SU-DHL-6 (cell line): Measurements from ENCODE around the gene PLD1.

Experiments
- H2AFZ ChIP-seq: fragments of 200-600 bp; sonication (generic); 2 replicates; pipeline ENCODE4 v1.6.1; 2014; ENCODE audit warnings: low read depth, mild to moderate bottlenecking, moderate library complexity, mixed read lengths, antibody characterized with exemption, low read length; ENCODE audit not compliant: severe bottlenecking
- H3F3A ChIP-seq: fragments of 200-600 bp; shearing (Covaris generic); 2 replicates; pipeline ENCODE4 v1.6.0; 2016; ENCODE audit warnings: antibody characterized with exemption, mild to moderate bottlenecking; ENCODE audit not compliant: insufficient read depth
- H3K27ac ChIP-seq: fragments of 200-600 bp; sonication (generic); 2 replicates; pipeline ENCODE4 v1.5.1; 2016; ENCODE audit warnings: low read depth, mild to moderate bottlenecking, low read length, moderate library complexity, mixed read lengths
- H3K27me3 ChIP-seq: fragments of 200-600 bp; sonication (generic), shearing (Covaris generic); 2 replicates; pipeline ENCODE4 v1.6.0; 2014; ENCODE audit warnings: mild to moderate bottlenecking, low read length
- H3K36me3 ChIP-seq: fragments of 200-600 bp; sonication (generic); 2 replicates; pipeline ENCODE4 v1.6.1; 2014; ENCODE audit warnings: mild to moderate bottlenecking, low read length, mixed read lengths
- H3K4me2 ChIP-seq: fragments of 300-600, 200-600 bp; shearing (Covaris generic), sonication (generic); 2 replicates; pipeline ENCODE4 v1.6.0; 2014; ENCODE audit warnings: low read length, low read depth, mild to moderate bottlenecking; ENCODE audit not compliant: poor library complexity, severe bottlenecking
- H3K4me3 ChIP-seq: fragments of 200-600 bp; sonication (generic); 2 replicates; pipeline ENCODE4 v1.5.1; 2014; ENCODE audit warnings: antibody characterized with exemption, low read length, mild to moderate bottlenecking, mixed read lengths; ENCODE audit not compliant: insufficient read depth, poor library complexity, severe bottlenecking
- H3K79me2 ChIP-seq: fragments of 200-600 bp; sonication (generic); 2 replicates; pipeline ENCODE4 v1.6.1; 2014; ENCODE audit warnings: mild to moderate bottlenecking, low read length, moderate library complexity; ENCODE audit not compliant: insufficient read depth
- H3K9ac ChIP-seq: fragments of 200-600 bp; sonication (generic); 2 replicates; pipeline ENCODE4 v1.7.0; 2014; ENCODE audit warnings: mild to moderate bottlenecking, low read length
- H3K9me2 ChIP-seq: fragments of 200-600 bp; sonication (generic); replicated peaks from 2 replicates; pipeline ENCODE4 v1.6.1; 2014; ENCODE audit warnings: low read length; ENCODE audit not compliant: insufficient read depth
- H3K9me3 ChIP-seq: fragments of 200-600 bp; sonication (generic); 2 replicates; pipeline ENCODE4 v1.6.1; 2014; ENCODE audit warnings: low read length, mixed read lengths; ENCODE audit not compliant: insufficient read depth
- H4K20me1 ChIP-seq: fragments of 200-600 bp; sonication (generic); 2 replicates; pipeline ENCODE4 v1.6.1; 2014; ENCODE audit warnings: low read depth, mild to moderate bottlenecking, antibody characterized with exemption, low read length, moderate library complexity, mixed read lengths
- CTCF ChIP-seq: fragments of 200-600 bp; sonication (generic); IDR thresholded peaks from one replicate; pipeline ENCODE4 v1.5.1; 2017; ENCODE audit warnings: antibody characterized with exemption, mild to moderate bottlenecking, low read length, moderate library complexity; ENCODE audit not compliant: insufficient read depth, poor library complexity, severe bottlenecking
- EZH2phosphoT487 ChIP-seq: fragments of 200-600 bp; sonication (generic), shearing (Covaris generic); conservative IDR thresholded peaks from 2 replicates; pipeline ENCODE4 v1.6.1; 2018; ENCODE audit warnings: mild to moderate bottlenecking, antibody characterized with exemption, low read length, moderate library complexity, mixed read lengths

PLD1 gene

GRCh38 chr3:171700653-171701052 is 109.6 kb downstream of the PLD1 start:
- Histone ChIP-seq H3K9me3 (no peaks in the 10 kb centered on the region), H3K9ac (no peak overlapping the region), H3F3A (no peaks in the 10 kb centered on the region), H3K79me2 (no peaks in the 10 kb centered on the region), H2AFZ (no peak overlapping the region), H3K36me3 (no peaks in the 10 kb centered on the region), H3K27me3 (no peaks in the 10 kb centered on the region), H3K27ac (no peak overlapping the region), H3K4me3 (no peak overlapping the region), H3K4me2 (no peak overlapping the region), H3K9me2 (no peaks in the 10 kb centered on the region), H4K20me1 (no peaks in the 10 kb centered on the region)
- TF ChIP-seq EZH2phosphoT487 (no peak), CTCF (no peak)

DNA sequence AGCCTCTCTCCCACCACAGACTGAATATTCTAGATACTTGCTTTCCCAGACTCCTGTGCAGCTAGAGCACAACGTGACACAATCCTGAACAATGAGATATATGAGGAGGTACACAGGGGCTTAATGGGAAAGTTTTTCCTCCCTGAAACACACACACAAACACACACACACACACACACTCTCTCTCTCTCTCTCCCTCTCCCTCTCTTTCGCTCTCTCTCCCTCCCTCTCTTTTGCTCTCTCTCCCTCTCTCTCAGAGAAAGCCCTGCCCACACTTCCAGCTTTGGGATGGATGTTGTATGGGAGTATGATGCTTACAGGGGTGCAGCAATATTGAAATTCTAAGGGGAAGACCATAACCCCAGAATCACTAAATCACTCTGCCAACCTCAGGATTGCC is 110.1 kb downstream of the PLD1 start:
- no peak overlapping the region for H3K4me2 ChIP-seq
- no peaks in the 10 kb centered on the region for H3K79me2 ChIP-seq
- H3K9me2 ChIP-seq, result no peaks in the 10 kb centered on the region
- no peak overlapping the region for H3K27ac ChIP-seq
- H3K4me3 ChIP-seq, result no peak overlapping the region
- no peaks in the 10 kb centered on the region for H4K20me1 ChIP-seq
- H3K27me3 ChIP-seq, result no peaks in the 10 kb centered on the region
- H3K9ac ChIP-seq, result no peak overlapping the region
- no peaks in the 10 kb centered on the region for H3F3A ChIP-seq
- no peaks in the 10 kb centered on the region for H3K36me3 ChIP-seq
- no peak overlapping the region for H2AFZ ChIP-seq
- H3K9me3 ChIP-seq, result no peaks in the 10 kb centered on the region
- TF ChIP-seq EZH2phosphoT487 (no peak), CTCF (no peak)

GRCh38 chr3:171699601-171700000 is 110.7 kb downstream of the PLD1 start:
- Histone ChIP-seq H3K9me2 (no peaks in the 10 kb centered on the region), H2AFZ (no peak overlapping the region), H3K36me3 (no peaks in the 10 kb centered on the region), H3K9ac (no peak overlapping the region), H3F3A (no peaks in the 10 kb centered on the region), H3K9me3 (no peaks in the 10 kb centered on the region), H3K79me2 (no peaks in the 10 kb centered on the region), H3K27ac (no peak overlapping the region), H3K27me3 (no peaks in the 10 kb centered on the region), H3K4me3 (no peak overlapping the region), H4K20me1 (no peaks in the 10 kb centered on the region), H3K4me2 (no peak overlapping the region)
- TF ChIP-seq CTCF (no peak), EZH2phosphoT487 (no peak)

DNA sequence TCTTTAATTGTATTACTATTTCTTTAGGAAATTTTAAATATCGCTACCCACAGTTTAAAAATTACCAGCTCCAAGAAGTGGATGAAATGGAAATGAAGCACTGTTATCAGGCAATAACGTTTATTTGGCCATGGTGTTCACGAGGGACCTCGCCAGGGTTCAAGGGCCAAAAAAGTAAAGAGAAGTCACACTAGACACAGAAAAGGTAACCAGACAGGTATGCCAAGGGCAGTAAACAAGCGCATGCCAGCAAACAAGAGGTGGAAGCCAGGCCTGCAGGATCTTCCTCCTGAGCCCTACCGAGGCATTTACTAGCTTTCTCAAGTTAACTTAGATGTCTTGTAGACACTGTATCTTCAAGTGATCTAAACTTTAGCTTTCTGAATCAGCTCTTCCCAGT is 113.5 kb downstream of the PLD1 start:
- Histone ChIP-seq H3K4me2 (no peak overlapping the region), H3K9ac (no peak overlapping the region), H4K20me1 (no peaks in the 10 kb centered on the region), H3K9me2 (no peaks in the 10 kb centered on the region), H3K27ac (no peak overlapping the region), H3K9me3 (no peaks in the 10 kb centered on the region), H3K27me3 (no peaks in the 10 kb centered on the region), H3F3A (no peaks in the 10 kb centered on the region), H3K79me2 (no peaks in the 10 kb centered on the region), H3K36me3 (no peaks in the 10 kb centered on the region), H2AFZ (no peak overlapping the region), H3K4me3 (no peak overlapping the region)
- TF ChIP-seq EZH2phosphoT487 (no peak), CTCF (no peak)
